DMS114 treated with DMSO at 0.1 percent for 48 hours (cell line): Measurements from ENCODE around the gene C10orf95.

ENCODE experiments used
- DNase-seq: peaks from one replicate; lab custom pipeline; 2025; ENCODE audit not compliant: unreplicated experiment; lab: John Stamatoyannopoulos, UW

C10orf95 gene

GRCh38 chr10:102419269-102420180 is 31.8 kb downstream of the C10orf95 start:
- DNase-seq: peak; percentile 54

- DNase-seq: no peak
Measured at GRCh38 chr10:102418622-102419268, 32.6 kb downstream of the C10orf95 start, which contains the start of gene PSD. TSS of gene PSD (minus strand) at chr10:102418785. CDS start at chr10:102417038, 1,747 bp downstream.

- no peak for DNase-seq
Measured at GRCh38 chr10:102416695-102417094, 34.6 kb downstream of the C10orf95 start.

GRCh38 chr10:102416283-102416682 is 35.1 kb downstream of the C10orf95 start:
- no peak for DNase-seq

GRCh38 chr10:102414749-102415148 is 36.6 kb downstream of the C10orf95 start:
- DNase-seq: no peak

GRCh38 chr10:102413806-102414561 is 37.4 kb downstream of the C10orf95 start:
- DNase-seq: no peak

GRCh38 chr10:102413053-102413705 is 38.2 kb downstream of the C10orf95 start:
- no peak for DNase-seq

GRCh38 chr10:102412293-102412692 is 39.0 kb downstream of the C10orf95 start:
- no peak for DNase-seq

- DNase-seq: no peak
Measured at GRCh38 chr10:102411341-102412255, 39.7 kb downstream of the C10orf95 start.

GRCh38 chr10:102410429-102411073 is 40.8 kb downstream of the C10orf95 start:
- peak; percentile 34 for DNase-seq

GRCh38 chr10:102409604-102410428 is 41.5 kb downstream of the C10orf95 start:
- no peak for DNase-seq

GRCh38 chr10:102408728-102409603 is 42.4 kb downstream of the C10orf95 start:
- DNase-seq: no peak

- no peak for DNase-seq
Measured at GRCh38 chr10:102408131-102408727, 43.1 kb downstream of the C10orf95 start.

GRCh38 chr10:102407425-102408130 is 43.8 kb downstream of the C10orf95 start:
- no peak for DNase-seq

- no peak for DNase-seq
Measured at GRCh38 chr10:102406815-102407214, 44.5 kb downstream of the C10orf95 start.

GRCh38 chr10:102405632-102406031 is 45.7 kb downstream of the C10orf95 start:
- no peak for DNase-seq
